ENCODE measurements around the gene SYTL3.

Gene SYTL3

DNA sequence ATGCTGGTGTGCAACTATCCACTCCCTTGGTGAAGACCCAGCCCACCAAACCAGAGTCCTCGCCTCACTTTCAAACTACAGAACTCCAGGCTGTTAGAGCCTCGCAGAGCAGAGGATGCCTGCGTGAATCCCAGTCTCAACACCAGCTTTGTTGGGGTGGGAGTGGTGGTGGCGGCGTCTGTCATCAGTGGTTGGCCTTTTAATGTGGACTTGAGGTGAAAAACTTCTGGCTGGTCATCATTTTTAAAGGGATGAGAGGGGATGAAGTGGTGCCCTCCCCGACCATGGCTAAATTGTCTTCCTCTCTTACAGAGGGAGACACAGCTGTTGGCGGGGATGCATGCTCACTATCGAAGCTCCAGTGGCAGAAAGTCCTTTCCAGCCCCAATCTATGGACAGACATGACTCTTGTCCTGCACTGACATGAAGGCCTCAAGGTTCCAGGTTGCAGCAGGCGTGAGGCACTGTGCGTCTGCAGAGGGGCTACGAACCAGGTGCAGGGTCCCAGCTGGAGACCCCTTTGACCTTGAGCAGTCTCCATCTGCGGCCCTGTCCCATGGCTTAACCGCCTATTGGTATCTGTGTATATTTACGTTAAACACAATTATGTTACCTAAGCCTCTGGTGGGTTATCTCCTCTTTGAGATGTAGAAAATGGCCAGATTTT is 114.5 kb downstream of the SYTL3 start:
- DNase-seq, result no peak

DNA sequence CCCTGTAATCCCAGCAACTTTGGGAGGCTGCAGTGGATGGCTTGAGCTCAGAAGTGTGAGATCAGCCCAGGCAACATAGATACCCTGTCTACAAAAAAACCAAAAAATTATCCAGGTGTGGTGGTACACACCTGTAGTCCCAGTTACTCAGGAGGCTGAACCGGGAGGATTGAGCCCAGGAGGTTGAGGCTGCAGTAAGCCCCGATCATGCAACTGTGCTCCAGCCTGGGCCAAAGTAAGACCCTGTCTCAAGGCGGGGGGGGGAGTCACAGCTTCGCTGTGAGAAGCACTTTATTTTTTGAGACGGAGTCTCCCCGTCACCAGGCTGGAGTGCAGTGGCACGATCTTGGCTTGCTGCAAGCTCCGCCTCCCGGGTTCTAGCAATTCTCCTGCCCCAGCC is 115.1 kb downstream of the SYTL3 start:
- DNase-seq, result no peak

DNA sequence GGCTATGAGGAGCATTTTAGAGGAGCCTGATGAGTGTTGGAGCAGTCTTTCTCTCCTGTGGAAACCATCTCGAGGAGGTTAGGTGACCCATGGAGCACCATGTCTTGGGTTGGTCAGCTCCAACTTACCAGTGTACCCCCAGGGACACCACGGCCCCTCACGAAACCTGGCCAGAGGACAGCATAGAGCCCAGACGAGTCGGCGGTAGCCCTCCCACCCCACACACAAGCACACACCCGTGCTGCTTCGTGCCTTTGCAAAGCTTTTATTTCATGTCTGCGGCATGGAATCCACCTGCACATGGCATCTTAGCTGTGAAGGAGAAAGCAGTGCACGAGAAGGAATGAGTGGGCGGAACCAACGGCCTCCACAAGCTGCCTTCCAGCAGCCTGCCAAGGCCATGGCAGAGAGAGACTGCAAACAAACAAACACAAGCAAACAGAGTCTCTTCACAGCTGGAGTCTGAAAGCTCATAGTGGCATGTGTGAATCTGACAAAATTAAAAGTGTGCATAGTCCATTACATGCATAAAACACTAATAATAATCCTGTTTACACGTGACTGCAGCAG is 115.7 kb downstream of the SYTL3 start:
- DNase-seq, result no peak

DNA sequence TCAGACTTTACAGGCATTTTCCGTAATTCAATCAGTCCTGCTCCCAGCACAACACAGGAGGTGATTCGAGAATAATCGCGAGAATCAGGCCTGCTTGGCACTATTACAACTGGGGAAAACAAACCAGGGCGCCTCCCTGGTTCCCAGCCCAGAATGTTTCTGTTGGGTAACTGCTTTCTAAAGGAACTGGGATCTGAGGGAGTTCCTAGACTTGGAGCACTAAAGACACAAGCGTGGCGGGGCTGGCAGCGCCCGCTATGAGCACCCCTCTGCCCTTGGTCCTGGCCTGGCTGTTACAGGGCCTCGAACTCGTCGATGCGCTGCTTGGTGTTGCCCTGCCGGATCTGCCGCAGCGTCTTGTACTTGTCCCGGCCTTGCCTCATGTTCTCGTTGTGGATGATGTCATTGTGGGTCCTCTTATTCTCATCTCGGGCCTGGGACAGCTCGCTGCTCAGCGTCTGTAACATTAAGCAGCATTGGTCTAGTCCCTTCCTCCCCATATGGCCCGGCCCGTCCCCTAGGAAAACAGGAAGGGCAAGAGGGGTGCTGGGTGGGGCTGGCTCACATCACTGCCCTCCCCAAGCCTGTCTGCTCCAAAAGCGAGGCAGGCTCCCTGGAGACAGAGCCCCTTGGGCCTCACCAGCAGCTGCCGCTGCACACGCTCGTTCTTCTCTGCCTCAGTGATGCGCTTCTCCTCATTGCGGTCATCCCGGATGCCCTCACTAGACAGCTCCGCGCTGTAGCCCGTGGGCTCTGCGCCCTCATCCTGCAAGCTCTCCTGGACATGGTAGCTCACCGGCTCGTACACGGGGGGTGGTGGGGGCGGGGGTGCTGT is 117.0 kb downstream of the SYTL3 start:
- no peak for DNase-seq

DNA sequence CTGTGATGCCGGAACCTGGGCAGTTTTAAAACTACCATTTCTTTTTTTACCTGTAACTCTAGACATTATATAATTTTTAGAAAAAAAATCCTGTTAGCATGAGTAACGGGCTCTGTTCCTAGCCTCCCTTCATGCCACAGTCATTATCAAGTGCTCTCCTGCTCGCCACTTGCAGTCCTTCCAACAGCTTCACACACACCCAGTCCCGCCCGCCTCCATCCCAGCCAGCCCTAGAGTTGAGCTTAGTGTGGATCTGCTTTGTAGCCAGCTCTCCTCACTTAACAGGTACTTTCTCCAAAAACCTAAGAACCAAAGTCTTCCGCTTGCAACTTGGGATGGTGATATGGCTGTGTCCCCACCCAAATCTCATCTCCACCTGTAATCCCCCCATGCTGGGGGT is 117.9 kb downstream of the SYTL3 start:
- DNase-seq, result no peak

DNA sequence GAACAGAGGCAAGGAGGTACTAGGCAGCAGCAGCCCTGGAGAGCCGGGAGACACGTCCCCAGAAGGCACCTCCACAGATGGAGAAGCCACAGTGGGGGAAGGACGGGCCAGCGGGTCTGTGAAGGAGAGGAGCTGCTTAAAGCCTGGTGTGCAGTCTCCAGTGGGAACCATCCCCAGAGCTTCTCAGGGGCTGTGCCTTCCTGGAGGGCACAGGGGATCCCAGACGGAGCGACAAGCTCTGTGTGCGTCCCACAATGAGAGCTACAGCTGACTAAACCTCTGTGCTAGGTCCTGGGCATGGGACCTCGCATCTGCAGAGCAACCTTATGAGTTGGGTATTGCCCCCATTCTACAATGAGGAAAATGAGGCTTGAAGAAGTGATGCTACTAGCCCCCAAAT is 118.6 kb downstream of the SYTL3 start:
- DNase-seq, result no peak

DNA sequence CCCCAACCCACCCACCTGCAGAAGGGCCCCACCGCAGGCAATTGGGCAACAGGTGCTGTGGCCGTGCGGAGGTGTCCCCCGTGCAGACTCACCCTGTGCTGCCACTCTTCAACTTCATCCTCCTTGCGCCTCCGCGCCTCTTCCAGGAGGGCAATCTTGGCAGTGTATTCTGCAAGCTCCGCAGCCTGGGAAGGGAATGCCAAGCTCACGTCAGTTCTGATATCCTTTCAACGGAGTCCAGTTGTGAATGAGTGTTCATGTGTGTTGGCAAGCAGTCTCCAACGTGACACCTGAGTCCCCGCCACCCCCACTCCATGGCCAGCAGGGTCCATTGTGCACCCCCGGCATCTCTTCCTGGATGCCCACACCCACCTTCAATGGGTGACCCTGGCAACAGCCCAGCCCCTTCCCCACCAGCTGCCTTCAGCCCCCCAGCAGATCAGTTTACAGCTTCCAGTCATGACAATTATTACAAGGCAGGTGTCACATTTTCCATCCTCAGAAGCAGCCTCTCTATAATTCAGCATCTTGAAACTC is 119.4 kb downstream of the SYTL3 start:
- no peak for DNase-seq

DNA sequence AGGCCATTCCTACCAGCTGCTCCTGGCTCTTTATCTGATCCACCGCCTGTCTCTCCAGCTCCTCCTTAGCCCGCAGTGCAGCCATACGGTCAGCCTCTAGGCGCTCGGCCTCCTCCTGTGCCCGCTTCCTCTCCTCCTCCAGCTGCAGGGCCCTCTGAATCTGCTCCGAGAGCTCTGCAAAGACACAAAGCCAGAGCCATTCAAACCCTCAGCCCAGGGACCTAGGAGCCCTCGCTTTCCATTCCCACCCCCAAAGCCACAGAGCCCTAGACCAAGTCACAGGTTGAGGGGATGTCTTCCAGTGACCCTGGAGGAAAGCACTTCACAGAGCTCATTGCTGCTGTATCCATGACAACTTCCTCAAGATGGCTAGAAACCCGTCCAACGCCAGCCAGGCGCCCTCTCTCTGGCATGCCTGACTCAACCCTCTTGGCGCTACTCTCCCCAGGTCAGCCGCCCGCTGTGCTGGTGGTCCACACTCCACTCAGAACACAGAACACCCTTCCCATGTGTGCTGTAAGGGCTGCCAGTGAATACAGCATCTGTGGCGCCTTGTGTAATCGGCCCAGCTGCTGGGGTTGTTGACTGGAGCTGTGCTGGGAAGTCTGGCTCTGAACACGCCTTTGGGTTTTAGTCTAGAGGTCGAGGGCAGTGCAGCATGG is 120.0 kb downstream of the SYTL3 start:
- DNase-seq, result no peak

DNA sequence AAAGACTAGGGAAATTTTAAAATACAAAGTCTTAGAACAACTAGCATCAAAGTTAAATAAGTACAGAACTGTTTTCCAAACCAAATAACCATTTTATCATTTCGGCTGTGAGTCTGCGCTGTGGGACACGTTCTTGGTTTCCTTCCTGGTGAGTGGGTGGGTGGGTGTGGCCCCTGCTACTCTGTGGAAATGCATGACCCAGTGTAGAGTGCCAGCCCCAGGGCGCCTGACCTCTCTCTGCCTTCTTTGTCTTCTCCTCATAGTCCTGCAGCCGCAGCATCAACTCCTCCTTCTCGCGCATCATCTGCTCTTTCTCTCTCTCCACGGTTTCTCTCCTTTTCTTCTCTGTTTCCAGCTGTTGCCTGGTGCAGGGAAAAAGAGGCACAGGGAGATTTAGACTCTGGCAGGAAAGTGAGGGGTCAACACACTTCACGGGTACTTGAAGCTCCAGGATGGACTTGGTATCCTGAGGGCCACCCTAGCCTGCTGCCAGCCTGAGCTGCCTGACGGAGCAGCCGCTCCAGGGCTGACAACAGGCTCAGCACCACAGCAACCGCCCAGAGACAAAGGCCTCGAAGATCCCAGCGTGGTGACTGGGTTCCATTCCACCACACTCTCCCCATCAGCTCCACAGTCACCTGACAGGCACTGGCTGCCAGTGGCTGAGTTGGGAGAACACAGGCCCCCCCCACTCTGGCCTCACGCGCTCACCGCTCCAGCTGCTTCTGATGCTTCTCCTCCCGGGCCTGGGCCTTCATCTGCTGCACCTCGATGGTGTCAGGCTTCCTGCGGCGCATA is 120.9 kb downstream of the SYTL3 start:
- DNase-seq, result no peak

DNA sequence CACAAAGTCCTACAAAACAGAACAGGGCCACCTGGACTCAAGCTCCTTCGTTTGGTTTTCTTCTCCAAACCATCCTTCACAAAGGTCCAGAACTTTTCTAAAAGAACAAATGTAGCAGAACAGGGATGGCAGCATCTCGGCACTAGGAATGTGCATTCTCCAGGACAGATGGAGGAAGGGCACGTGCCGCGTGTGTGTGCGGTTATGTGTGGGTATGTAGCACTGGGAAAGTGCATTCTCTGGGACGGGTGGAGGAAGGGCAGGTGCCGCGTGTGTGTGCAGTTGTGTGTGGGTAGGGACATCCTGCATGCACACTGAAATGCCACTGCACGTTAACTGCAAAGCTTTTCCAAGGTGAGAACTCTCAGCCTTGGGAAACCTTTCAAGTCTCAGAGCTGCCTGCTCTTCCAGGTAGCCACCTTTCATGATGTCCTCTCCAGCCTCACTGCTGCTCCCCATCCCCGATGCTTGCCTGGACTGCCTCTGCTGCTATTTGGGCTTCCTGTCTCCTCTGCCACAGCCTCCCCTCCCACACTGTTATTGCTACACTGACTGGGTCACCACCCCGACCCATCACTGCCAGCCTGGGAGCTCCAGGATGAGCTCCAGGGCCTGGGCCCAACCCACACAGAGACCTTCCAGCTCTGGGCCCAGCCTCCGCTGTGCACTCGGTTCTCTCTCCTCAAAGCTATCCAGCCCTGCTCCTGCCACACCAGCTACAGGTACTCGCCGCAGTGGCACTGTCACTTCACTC is 121.7 kb downstream of the SYTL3 start:
- no peak for DNase-seq

DNA sequence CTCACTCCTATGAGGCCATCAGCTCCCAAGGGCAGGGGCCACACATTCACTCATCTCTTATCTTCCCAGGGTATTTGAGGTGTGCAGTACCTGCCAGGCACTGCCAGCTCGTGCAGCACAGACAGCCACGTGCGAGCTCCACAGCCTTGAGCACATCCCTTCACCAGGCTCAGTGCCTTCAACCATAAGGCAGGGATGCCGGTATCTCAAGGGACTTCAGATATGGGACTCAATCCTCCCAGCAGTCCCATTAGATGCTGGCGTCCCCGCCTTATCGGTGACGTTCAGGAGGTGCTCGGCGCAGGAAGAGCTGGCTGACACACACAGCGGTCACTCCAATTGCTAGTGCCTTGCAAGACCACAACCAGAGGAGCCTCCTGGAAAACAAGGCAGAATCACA is 122.3 kb downstream of the SYTL3 start:
- no peak for DNase-seq

DNA sequence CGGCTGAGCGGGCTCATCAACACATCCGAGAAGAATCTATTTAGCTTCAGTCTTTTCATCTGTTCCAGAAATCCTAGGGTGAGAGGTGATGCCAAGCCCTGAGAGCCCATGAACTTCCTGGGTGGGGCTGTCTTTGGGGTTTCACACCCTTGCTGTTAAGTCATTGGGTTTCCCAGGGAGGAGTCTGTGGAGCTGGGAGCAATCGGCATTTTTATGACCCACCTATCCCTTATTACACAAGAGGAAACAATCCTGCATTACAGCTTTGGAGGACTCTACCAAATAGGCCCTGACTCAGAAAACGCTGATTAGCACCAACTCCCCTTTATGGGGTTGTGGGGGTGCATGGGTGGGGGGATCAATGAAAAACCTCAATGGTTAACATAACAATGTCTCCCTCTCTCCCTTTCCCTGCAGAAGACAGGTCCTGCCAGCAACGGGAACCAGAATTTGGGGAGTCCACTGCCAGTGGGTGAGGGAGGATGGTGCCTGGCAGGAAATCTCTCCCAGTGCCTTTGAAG is 123.1 kb downstream of the SYTL3 start:
- no peak for DNase-seq

DNA sequence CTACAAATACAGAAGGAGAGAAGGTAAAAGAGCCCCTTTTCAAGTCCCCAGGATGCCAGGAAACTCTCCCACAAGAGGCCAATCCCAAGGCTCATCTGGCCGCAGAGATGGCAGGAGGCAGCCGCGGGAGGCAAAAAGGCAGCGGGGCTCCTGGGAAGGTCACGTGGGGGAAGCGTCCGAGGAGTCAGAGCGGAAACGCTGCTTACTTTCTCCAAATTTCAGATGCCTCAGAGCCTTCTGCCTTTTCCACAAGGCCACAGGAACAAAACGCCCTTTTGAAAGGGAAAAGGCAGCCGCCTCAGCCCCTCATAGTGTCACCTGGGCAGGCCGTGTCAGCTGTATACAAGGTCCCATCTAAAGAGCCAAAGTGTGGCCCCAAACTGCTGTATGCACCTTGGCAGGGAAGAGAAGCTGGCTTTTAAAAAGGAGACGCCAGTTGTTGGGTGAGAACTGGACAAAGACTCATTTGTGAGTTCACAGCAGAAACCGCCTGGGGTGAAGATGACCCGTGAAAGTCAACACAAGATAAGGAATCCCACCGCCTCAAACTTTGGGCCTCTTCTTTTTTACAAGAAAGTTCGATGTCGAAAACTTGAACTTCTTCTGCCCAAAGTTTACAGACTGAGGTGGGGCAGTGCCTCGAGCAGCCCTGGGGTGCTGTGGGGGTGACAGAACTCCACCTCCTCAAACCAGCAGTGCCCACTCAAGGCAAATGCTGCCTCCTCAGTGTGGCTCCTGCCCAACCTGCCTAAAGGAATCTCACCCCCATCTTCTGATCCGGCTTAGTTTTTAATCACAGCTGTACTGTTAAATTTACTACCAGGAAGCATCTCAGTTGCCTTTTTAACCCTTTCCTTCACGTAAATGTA is 124.0 kb downstream of the SYTL3 start:
- DNase-seq, result no peak

DNA sequence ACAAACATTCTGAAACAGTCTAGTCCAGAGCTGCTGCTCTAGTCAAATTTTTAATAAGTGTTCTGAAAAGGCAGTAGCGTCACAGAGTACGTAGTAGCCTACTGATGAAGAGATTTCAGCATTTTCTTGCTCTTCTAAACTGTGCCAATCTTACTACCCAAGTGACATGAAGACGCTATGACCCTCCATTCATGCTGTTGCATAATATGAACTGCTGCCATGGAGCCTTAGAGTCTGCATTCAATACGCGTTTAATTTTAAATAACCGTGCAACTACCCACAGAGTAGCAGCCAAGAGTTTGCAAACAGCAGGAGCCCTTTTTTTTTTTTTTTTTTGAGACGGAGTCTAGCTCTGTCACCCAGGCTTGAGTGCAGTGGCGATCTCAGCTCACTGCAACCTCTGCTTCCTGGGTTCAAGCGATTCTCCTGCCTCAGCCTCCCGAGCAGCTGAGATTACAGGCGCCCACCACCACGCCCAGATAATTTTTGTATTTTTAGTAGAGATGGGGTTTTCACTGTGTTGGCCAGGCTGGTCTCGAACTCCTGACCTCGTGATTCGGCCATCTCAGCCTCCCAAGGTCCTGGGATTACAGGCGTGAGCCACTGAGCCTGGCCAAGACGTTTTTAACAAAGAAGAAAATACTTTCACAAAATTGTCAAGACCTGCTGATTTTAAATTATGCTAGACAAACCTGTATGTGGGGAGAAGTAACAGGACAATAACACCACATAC is 125.0 kb downstream of the SYTL3 start:
- DNase-seq, result no peak

DNA sequence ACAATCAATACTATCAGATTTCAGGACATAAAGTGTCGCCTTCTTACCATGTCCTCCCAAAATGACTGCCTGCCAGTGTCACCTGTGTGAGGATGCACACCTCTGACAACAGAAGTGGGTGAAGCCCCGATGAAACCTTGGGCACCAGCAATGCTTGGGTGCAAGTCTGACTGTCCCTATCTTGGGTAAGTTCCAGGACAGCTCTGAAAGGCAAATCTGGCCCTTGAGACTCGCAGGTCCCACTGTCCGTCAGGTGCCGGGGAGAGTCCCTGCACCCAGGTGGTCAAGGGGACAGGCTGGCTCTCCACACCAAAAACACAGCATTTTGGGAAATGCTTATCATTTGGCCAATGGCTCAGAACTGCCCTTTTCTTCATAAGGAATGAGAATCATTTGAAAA is 126.0 kb downstream of the SYTL3 start:
- no peak for DNase-seq

DNA sequence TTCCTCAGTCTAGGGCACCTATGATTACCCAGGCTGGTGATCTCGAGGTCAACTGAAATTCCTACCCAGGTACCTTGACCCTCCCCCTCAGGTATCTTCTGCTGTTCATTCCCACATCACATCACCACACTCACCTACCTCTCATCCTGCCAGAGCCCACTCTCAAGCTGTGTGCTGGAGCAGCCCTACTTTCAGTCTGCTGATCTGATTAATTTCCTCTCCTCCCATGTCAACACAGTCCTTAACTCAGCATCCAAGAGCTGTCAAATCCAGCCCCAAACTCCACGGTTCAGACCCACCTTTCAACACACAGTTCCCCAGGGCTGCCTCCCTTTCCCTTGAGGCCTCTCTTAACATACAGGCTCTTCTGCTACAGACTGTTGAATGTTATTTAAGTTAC is 126.9 kb downstream of the SYTL3 start:
- DNase-seq, result no peak

DNA sequence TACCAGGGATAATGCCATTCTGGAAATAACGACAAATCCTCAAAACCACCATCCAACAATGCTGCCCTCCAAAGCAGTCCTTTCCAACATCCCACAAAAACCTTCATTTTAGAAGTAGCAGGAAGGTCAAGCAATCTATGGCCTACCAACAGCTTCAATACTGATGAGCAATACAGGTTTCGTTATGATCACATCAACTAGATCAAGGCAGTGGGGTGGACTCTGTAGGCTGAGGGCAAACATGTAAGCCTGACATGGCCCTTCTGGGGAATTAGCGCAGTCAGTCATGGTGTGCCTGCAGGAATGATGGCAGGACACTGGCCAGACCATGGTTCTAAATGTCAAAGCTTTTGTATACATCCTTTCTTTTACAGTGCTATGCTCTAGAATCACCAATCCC is 127.7 kb downstream of the SYTL3 start:
- DNase-seq, result no peak

DNA sequence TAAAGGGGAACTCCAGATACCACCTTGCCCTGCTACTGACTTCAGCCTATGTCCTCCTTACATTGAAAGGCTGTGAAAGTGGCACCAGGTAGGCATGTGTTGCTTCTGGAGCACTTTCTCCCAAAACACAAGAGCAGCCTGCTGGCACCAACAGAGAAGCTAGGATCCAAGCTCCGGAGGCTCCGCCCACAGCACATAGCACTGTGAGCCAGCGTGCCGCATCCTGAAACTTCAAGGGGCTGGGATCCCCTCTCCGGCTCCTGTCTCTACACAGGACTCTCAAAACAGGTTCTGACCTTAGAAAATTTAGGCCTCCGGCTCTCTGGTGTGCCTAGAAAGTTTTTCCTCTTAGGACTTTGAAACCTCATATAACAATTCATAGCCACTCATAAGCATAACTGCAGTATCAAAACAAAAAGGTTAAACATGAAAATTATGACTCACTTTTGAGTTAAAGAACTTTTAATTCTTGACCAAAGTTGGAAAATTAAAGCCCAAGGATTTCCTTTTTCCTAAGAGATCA is 128.2 kb downstream of the SYTL3 start:
- DNase-seq, result no peak

DNA sequence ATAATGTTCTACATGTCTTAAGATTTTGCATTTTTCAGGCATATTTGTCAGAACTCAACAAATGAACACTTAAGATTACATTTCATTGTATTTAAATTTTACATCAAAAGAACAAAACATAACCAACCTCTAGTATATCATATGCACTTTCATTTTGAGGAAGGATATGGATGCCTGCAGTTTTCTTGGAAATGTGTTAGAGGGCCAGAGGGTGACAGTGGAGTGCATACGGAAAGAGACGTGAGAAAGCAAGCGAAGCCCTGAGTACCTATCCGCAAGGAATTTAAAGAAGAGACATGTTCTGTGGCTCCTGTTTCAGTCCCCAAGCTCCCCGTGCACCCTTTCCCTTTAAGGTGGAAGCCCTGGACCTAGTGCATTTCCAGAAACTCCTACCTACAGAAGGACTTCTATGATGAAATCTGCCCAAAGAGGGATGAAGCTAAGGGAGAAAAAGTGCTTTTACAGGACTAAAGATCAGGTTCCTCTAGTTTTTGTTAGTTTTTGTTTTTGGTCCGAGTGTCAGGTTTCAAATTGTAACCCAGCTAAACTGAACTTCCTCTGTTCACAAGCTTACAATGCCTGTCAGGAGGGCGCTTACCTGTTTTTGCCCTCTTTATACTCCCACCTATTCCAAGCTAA is 130.5 kb downstream of the SYTL3 start:
- DNase-seq, result no peak
